GM15510 (cell line): ENCODE results near the gene RASGRP3.

ENCODE experiments used
- POLR2A ChIP-seq: IDR thresholded peaks from 3 replicates; pipeline ENCODE4 v1.6.1; 2011; ENCODE audit warnings: borderline replicate concordance; ENCODE audit not compliant: insufficient read length; ENCODE audit errors: extremely low read depth

The RASGRP3 gene

DNA sequence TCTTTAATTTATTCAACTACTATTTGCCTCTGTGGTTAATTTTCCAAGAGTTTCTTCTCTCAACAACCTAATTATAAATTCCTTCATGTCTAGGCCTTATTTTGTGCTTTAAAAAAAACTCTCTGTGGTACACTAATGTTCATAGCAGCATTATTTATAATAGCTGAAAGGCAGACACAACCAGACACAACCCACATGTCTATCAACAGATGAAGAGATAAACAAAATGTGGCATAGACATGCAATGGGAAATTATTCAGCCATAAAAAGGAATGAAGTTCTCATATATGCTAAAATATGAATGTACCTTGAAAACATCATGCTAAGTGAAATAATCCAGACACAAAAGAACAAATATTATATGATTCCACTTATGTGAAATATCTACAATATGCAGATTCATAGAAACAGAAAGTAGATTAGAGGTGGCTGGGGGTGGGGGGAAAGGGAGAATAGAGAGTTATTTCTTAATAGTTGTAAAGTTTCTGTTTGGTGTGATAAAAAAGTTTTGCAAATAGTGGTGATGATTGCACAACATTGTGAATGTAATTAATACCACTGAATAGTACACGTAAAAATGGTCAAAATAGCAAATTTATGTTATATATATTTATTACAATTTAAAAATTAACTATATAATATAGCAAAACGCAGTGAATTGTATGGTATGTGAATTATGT, 28.1 kb upstream of the RASGRP3 start:
- TF ChIP-seq POLR2A, result no peak

DNA sequence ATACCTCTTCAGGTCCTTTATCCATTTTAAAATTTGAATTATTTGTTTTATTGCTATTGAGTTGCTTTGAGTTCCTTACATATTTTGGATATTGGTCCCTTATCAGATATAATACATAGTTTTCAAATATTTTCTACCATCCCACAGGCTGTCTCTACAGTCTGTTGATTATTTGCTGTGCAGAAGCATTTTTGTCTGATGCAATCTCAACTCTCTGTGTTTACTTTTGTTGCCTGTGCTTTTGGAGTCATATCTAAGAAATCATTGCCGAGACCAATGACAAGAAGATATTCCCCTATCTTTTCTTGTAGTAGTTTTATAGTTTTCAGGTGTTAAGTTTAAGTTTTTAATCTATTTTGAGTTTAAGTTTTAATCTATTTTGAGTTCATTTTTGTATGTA, 25.2 kb upstream of the RASGRP3 start:
- no peak for TF ChIP-seq POLR2A

DNA sequence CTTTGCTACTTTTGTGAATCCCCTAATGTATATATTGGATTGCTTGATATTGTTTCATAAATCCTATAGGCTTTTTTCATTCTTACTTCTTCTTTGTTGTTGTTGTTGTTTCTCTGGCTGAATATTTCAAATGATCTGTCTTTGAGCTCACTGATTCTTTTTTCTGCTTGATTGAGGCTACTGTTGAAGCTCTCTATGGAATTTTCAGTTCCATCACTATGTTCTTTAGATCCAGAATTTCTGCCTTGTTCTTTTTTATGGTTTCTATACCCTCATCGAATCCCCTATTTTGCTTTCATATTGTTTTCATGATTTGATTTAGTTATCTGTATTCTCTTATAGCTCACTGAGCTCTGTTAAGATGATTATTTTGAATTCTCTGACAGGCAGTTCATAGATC, 24.6 kb upstream of the RASGRP3 start:
- no peak for TF ChIP-seq POLR2A

DNA sequence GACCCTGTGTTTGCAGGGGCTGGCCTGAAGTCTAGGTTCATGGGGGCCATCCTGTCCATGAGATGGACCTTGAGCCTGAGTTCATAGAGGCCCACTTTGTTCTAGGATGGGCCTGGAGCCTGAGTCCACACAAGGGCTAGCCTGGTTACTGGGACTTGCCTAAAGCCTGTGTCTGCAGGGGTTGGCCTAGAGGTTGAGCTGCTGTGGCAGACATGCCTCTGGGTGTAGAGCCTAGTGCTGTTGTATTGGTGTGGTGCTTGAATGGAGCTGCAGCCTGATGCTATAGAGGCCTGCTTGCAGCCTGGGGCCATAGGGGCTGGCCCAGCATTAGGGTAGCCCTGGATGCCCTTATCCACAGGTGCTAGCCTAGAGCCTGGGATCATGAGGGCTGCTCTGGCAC, 23.9 kb upstream of the RASGRP3 start:
- TF ChIP-seq POLR2A, result no peak

DNA sequence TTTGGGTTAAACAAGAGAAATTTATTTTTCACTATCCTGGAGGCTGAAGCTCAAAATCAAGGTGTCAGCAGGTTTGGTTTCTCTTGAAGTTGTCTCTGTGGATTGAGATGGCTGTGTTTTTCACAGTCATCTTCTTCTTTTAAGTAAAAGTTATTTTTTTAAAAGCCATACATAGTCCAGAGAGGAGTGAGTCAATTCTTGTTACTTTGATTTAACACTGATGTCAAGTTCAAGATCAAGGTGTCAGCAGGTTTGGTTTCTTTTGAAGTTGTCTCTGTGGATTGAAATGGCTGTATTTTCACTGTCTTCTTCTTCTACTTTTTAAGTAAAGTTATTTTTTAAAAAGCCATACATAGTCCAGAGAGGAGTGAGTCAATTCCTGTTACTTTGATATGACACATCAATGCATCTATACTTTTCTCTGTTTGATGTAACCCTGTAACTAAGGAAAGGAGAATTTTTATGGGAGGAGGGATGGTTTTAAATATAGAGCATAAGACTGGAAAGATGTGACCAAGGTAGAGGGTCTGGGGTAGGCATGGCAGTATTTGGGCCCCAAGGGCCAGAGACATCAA, 22.5 kb upstream of the RASGRP3 start:
- TF ChIP-seq POLR2A, result no peak

DNA sequence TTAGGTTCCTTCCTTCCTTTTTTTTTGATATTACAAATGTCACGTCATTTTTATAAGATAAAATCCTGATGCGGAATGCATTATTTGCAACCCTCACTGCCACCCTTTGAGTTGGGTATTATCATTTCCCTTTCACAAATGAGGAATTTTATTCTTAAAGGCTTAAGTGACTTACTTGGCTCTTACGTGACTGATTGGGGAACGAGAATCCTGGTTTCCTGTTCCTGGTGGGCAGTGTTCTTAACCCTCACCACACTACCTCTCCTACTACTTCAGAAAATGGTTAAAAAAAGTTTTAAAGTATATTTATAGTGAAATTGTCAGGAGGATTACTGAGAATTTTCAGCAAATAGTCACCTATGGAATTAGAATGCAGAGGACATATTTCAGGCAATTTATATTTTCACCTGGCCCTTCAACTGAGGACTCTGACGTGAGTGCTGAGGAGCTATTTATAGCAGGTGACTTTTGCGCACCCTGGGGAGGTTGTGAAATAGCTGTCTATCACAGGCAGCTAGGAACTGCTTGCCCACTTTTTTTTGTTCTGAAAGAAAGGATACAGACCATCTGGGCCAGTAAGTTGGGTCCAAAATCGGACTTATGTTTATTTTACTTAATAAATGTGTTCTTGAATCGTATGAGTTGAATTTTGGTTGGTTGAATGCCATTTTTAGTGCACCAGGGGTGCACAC, 18.7 kb upstream of the RASGRP3 start:
- TF ChIP-seq POLR2A, result no peak

DNA sequence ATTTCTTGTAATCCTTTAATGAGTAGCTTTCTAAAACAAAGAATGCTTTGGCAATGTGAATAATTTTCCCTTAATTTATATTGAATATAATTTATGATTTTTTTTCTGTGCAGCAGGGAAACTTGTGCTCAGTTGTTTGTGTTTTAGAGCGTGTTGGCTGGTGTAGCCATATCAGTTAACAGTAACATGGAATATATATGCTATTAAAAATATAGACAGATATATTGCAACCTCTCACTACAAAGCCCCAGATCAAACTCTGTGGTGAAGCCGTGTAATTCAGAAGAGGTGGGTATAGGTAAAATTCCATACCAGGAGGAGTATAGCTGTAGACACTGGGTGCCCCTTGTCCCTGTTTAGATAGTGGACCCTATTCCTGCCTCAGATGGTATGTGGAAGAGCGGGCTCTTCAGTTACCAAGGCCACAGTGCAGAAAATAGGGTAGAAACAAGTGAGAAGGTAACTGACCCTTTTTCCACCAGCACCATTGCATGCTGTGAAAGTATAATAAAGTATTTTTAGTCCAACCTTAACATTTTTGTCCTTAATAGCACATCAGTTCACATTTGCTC, 18.1 kb upstream of the RASGRP3 start:
- TF ChIP-seq POLR2A, result no peak

DNA sequence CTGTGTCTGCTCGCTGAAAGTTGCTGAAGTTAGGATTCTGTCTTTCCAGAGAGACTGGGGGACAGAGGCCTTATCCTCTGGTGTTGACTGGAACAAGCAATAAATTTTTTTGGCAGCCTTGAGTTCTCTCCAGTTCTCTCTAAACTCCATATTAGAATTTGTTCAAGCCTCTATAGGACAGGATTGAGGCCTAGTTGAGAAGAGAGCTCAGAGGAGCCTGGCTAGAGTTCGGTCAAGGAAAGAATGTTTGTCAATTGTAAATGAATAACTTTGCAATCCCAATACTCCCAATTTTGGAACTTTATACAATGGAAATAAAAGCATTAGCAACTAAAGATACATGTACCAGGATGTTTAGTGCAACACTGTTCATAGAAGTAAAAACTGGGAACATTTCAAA, 16.7 kb upstream of the RASGRP3 start:
- no peak for TF ChIP-seq POLR2A

DNA sequence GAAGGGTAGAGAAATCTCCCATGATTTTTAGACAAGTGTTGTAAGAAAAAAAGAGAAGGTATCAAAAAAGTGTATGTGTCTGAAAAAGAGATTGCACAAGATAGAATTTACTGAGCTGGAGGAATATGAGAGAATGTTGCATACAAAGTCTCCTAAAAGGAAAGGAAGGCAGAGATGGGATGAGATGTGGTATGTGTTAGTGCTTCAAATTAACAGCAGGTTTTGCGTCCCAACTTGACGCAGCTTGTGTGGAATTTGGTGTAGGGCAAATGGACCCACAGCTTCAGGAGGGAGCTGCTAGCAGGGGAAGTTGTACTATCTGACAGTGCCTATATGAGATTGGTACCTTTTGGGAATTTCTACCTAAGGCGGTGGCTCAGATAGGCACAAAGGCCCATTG, 9.0 kb upstream of the RASGRP3 start:
- TF ChIP-seq POLR2A, result no peak

DNA sequence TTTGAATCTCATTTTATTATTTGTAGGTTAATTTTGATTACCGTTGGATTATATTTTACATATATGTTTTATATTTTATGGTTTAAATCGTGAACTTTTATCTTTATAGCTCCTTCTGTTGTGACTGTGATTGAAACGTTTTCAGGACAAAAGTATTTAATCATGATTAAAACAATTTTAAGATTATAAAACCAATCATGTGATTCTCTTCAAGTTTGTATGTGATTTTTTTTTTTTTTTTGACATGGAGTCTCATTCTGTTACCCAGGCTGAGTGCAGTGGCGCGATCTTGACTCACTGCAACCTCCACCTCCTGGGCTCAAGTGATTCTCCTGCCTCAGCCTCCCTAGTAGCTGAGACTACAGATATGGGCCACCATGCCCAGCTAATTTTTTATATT, 7.2 kb upstream of the RASGRP3 start:
- TF ChIP-seq POLR2A, result no peak

DNA sequence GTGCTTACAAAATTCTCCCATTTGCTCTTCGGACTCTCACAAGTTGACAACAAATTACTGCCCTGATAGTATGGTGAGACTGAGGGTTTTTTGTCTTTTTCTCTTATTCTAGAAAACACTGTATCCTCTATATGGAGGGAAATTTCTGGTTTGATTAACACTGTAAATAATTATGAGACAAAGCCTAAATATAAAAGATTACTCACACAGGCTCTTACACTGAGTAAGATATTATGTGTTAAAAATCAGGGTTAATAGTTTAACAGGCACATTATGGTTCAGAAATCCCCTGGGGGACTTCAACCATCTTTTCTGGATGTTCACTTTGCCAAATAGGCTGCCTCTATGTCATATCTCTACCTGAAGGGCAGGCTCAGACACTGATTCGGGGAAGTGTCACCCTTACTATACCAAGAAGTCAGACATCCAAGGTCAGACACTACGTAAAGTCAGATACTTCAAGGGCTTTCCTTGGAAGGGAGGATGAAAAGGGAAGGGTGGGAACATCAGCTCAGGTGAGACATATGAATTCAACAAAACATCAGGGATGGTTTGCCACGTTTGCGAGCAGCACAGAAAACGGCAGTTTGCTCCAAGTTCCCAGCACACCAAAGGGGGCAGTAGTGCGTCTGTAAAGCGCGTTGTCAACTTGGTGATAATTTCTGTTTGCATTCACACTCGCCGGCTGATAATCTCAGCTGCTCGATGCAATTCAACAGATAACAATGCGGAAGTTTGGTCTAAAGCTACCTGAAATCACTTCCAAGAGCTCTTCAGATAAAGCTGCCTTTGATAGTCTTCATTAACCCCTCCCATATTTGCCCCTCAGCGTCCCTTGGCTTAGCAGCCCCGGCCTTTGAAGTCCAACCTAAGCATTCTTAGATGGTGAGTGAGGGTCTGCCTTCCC, 972 bp upstream of the RASGRP3 start:
- no peak for TF ChIP-seq POLR2A

DNA sequence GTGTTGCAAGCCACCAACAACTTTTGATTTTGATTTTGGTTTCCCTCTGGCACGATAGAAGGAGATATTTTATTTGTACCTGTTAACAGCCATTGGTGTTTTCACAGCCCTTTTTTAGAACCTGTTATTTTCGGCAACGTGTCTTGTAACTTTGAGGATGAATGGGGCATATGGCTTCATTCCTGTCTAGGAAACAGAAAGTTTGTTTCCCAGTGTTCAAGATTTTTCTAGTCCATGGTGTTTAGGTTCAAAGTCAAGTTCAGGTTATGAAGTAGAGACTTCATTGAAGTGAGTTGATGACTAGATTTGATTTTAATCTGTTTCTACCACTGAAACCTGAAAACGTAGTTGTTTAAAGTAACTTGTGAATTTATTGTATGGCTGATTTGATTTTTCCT, 343 bp downstream of the RASGRP3 start:
- no peak for TF ChIP-seq POLR2A

DNA sequence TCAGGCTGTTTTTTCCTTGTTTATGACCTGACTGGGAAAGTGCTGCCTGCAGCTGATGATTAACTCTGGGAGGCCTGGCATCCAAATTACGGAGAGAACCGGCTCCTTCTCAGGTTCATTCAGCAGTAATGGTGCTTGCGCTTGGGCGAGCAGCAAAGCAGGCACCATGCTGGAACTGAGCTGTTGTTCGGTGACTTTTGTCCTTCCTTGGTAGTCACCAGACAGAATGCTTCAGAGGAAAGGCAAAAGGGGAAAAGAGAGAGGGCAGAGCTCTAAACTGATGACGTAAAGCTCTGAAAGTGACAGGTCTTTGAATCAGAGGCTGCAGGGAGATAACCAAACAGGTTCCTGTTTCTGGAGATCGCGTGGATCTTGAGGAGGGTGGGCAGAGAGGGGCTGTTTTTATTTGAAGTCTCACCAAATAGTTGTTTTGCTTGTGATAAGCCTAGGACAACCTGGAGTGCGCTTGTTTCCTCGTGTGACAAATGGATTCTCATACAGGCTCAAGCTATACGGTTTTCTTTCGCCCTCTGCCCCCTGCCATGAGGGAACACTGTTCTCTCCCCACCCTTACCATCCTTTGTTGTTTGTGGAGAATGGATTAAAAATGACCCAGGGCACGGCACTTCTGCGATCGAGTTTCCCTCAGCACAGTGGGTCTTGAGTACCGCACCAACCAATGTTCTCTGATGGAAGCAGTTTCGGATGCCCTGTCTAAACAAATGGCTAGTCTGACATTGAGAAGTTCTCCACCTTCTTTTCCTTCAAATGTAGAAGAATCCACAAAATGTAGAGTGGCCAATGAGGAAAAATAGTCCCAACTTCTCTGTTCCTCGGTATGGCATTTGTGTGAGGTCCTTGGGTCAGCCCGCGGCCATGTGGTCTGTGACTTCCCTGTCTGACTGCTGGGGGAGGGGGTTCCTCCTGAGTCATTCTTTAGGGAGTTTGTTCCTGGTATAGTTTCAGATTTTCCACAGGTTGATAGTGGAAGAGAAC, 1.3 kb downstream of the RASGRP3 start:
- TF ChIP-seq POLR2A, result peak; percentile 82
